Articular chondrocyte of knee joint (primary cell): Measurements from ENCODE around the gene PTPN11. TPM values are rescaled to one million over a fixed set of nuclear protein-coding genes. Genes with fewer than 3 reads are reported as not detected.

Experiments
- total RNA-seq: library from RNA; depleted of rRNA; stranded (reverse); fragments of >200 nt; gene quantifications from 2 replicates; pipeline ENCODE4 v1.2.3, GENCODE V29; 2012

Gene PTPN11
- total RNA-seq = 120 and 126 TPM in 2 replicates

DNA sequence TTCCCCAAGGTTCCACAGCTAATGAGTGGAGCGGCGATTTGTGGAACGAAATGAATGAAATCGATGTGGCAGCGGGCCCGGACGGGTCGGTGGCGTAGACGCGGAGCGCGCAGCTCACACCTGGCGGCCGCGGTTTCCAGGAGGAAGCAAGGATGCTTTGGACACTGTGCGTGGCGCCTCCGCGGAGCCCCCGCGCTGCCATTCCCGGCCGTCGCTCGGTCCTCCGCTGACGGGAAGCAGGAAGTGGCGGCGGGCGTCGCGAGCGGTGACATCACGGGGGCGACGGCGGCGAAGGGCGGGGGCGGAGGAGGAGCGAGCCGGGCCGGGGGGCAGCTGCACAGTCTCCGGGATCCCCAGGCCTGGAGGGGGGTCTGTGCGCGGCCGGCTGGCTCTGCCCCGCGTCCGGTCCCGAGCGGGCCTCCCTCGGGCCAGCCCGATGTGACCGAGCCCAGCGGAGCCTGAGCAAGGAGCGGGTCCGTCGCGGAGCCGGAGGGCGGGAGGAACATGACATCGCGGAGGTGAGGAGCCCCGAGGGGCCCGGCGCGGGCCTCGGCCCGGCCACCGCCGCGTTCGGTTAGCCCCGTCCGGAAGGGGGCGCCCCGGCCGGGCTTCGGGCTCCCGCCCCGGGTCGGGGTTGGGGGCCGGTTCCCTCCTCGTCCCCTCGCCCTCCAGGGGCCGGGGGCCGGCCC lies at the start of gene PTPN11:
TSS of gene PTPN11 (plus strand) at position 340 of the 689 bp plus-strand sequence. CDS start at position 505, 165 bp downstream.

DNA sequence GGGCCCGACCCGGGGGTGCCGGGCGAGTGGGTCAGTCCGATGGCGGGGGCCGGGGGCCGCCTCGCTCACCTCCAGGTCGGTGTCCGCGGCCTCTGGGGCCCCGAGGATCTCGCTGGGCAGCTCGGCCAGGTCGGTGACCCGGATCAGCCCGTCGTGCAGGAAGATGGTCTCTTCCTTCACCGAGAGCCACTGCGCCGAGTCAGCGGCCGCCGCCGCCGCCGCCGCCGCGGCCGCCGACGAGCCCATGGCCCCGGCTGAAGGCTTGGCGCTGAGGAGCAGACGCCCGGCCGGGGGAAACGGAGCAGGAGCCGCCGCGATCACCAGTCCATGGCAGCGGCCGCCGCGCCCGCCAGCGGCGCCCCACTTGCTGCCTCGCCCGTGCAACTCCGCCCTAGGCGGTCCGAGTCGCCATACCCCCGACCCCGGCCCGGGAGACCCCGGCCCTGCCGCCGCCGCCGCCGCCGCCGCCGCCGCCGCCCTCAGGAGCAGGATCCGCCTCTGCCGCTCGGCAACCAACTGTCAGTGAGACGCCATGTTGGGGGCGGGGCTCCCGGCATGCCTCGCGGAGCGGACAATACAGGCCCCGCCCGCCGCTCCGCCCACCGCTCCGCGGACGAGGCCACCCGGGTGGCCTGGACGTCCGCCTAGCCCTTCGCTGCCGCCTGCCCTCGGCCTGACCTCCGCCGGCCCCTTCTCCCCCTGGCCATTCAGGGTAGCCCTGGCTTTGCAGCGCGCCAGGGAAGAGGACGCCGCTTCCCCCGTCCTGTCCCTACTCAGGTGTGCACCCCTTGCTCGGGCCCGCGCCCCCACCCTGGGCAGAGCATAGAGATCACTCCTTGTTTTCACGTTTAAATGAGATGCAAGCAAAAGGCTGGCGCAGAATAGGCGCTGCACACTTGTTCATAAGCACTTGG lies 36.6 kb upstream of the PTPN11 start, which contains the start of gene HECTD4:
TSS of gene HECTD4 (minus strand) at position 549 of the 914 bp plus-strand sequence. CDS start at position 246, 303 bp downstream.

DNA sequence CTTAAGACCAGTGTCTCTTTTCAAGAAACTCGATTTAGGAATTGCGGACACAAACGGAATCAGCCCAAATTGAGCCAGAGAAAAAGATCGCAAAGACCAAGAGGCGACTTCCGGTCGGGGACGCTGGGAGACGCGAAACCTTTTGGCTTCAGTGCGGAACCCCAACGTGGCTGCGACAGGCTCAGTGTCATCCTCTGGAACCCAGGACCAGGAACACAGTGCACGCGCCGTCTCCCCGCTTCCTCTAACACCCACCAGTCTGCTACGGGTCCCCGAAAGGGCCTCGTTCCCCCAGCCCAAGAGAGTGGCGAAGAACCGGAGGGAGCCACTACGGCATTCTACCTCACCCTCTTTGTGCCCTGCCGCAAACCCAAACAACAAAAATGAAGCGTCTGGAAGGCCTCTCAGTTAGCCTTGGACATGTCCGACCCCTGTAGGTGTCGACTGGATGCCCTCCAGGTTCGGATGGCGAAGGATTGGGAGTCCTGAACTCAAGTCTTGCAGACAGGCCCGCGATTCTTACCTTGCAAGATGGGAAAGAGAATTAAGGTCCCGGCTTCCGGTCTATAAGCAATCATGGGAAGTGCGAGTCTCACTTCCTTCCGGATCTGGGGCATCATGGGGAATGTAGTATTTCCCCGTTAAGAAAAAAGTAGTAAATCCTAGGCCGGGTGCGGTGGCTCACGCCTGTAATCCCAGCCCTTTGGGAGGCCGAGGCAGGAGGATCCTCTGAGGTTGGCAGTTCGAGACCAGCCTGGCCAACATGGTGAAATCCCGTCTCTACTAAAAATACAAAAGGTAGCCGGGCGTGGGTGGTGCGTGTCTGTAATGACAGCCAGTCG lies 9.5 kb upstream of the PTPN11 start, which contains the start of gene RPL6:
TSS of gene RPL6 (minus strand) at position 542 of the 842 bp plus-strand sequence. CDS start 949 bp downstream, outside the sequence.

Other genes with a start within 250 kb of the PTPN11 start
- gene HECTD4, start 36.5 kb upstream of the PTPN11 start, total RNA-seq = 26.4 and 29.3 TPM in 2 replicates
- gene RPL6, start 9.3 kb upstream of the PTPN11 start, total RNA-seq = 1,252 and 1,346 TPM in 2 replicates